HepG2 (cell line): ENCODE data around the gene ATP13A3. TPM values are rescaled to one million over a fixed set of nuclear protein-coding genes. Genes with fewer than 3 reads are reported as not detected.

ENCODE experiments used
- ATAC-seq: fragments of 200-7000 bp; cut with Tn5 transposase; 3 replicates; pipeline ENCODE4 v1.9.1; 2020; ENCODE audit warnings: mild to moderate bottlenecking, moderate library complexity
- BruUV-seq: library from RNA; stranded (reverse); fragments of 400-500 nt; replicated peaks from 2 replicates; lab custom pipeline; 2021; lab: Mats Ljungman, UMichigan
- CTCF ChIA-PET: fragments of 300-600 bp; formaldehyde crosslinking; extraction: SDS; loops from one replicate; lab custom pipeline; 2021; ENCODE audit warnings: low total read pairs, inconsistent platforms, low intra/inter-chr PET ratio; lab: Yijun Ruan, JAX
- POLR2A ChIA-PET: fragments of 350-600 bp; sonication (Branson Sonifier 250); formaldehyde crosslinking; loops from one replicate; lab custom pipeline; 2020; ENCODE audit warnings: antibody characterized with exemption, inconsistent platforms; lab: Yijun Ruan, JAX
- DNase-seq: peaks from one replicate; pipeline ENCODE4 v3.0.0-alpha.2; 2015; ENCODE audit warnings: low spot score
- FAIRE-seq: peaks from 3 replicates; lab custom pipeline; 2011; peaks lifted over from hg19 to GRCh38; lab: Jason Lieb, UNC
- H2AFZ ChIP-seq: one replicate; pipeline ENCODE4 v1.6.1; 2011; ENCODE audit warnings: low read length, inconsistent platforms
- H3K27ac ChIP-seq: fragments of 300-600 bp; 3 replicates; pipeline ENCODE4 v1.8.0; 2011; ENCODE audit warnings: mixed run types, mild to moderate bottlenecking, mixed read lengths, low read length, inconsistent platforms; ENCODE audit not compliant: insufficient read depth; ENCODE audit errors: extremely low read length
- H3K27me3 ChIP-seq, 2 experiments: fragments of 200-600 bp in 1 of 2; 2 replicates in 1 of 2; 3 replicates in 1 of 2; pipeline versions ENCODE4 v1.6.0 to v1.8.0; 2011; ENCODE audit warnings: low read length in 2 of 2, mild to moderate bottlenecking in 2 of 2, moderate library complexity in 2 of 2, inconsistent platforms in 1 of 2; ENCODE audit not compliant: insufficient read depth in 2 of 2, control insufficient read depth in 1 of 2
- H3K36me3 ChIP-seq, 2 experiments: fragments of 200-600 bp in 1 of 2; replicated peaks in 1 of 2; 2 replicates in 1 of 2; 3 replicates in 1 of 2; pipeline versions ENCODE4 v1.5.1 to v1.8.0; 2011; ENCODE audit warnings: low read length in 2 of 2, inconsistent platforms in 1 of 2; ENCODE audit not compliant: insufficient read depth in 2 of 2, control insufficient read depth in 1 of 2
- H3K4me1 ChIP-seq: 2 replicates; pipeline ENCODE4 v1.5.1; 2012; ENCODE audit warnings: low read length, inconsistent platforms; ENCODE audit not compliant: insufficient read depth
- H3K4me2 ChIP-seq: 2 replicates; pipeline ENCODE4 v1.6.0; 2011; ENCODE audit warnings: low read depth, low read length, inconsistent platforms
- H3K4me3 ChIP-seq, 3 experiments: fragments of 200-600 bp in 1 of 3; sonication (generic), shearing (Covaris generic) in 1 of 3; replicated peaks in 1 of 3; 2 replicates each; pipeline ENCODE4 v1.5.1; 2011 to 2016; ENCODE audit warnings: low read length in 3 of 3, inconsistent platforms in 2 of 3, low read depth in 2 of 3, mild to moderate bottlenecking in 2 of 3, control low read depth in 1 of 3, mixed read lengths in 1 of 3; ENCODE audit not compliant: insufficient read depth in 1 of 3
- H3K79me2 ChIP-seq: one replicate; pipeline ENCODE4 v1.6.1; 2011; ENCODE audit warnings: low read length, inconsistent platforms; ENCODE audit not compliant: insufficient read depth
- H3K9ac ChIP-seq: 2 replicates; pipeline ENCODE4 v1.6.0; 2011; ENCODE audit warnings: mild to moderate bottlenecking, low read depth, low read length, inconsistent platforms; ENCODE audit not compliant: insufficient read depth
- H3K9me3 ChIP-seq: 2 replicates; pipeline ENCODE4 v1.5.1; 2012; ENCODE audit warnings: mild to moderate bottlenecking, low read length
- H4K20me1 ChIP-seq: 2 replicates; pipeline ENCODE4 v1.6.0; 2011; ENCODE audit warnings: inconsistent platforms, mild to moderate bottlenecking, low read length, moderate library complexity; ENCODE audit not compliant: insufficient read depth
- AFF4 ChIP-seq: sonication (generic); formaldehyde crosslinking; IDR thresholded peaks from 2 replicates; pipeline ENCODE4 v1.4.0; 2020; ENCODE audit warnings: missing genetic modification reagents
- ATF4 ChIP-seq, 2 experiments: fragments of 450-650 bp in 1 of 2; sonication (generic) in 1 of 2; formaldehyde crosslinking; IDR thresholded peaks; 2 replicates each; pipeline versions ENCODE4 v1.5.0 to v1.8.0; 2020 to 2022; ENCODE audit warnings: mild to moderate bottlenecking in 1 of 2, missing genetic modification reagents in 1 of 2
- CCDC6 ChIP-seq: sonication (generic); formaldehyde crosslinking; IDR thresholded peaks from 2 replicates; pipeline ENCODE4 v1.8.1; 2022; ENCODE audit warnings: mild to moderate bottlenecking, missing genetic modification reagents, moderate library complexity
- FOXK1 ChIP-seq: sonication (generic); formaldehyde crosslinking; IDR thresholded peaks from 2 replicates; pipeline ENCODE4 v1.4.0; 2020; ENCODE audit warnings: low read depth, missing genetic modification reagents, borderline replicate concordance
- GABPA ChIP-seq, 2 experiments: IDR thresholded peaks; 2 replicates each; pipeline ENCODE4 v1.6.1; 2011 to 2016; ENCODE audit warnings: low read depth in 2 of 2, low read length in 1 of 2, missing biosample characterization in 1 of 2, missing genetic modification characterization in 1 of 2
- HNF4G ChIP-seq, 2 experiments: sonication (generic) in 1 of 2; formaldehyde crosslinking in 1 of 2; IDR thresholded peaks; 2 replicates each; pipeline versions ENCODE4 v1.4.0 to v1.6.1; 2011 to 2020; ENCODE audit warnings: borderline replicate concordance in 2 of 2, low read depth in 2 of 2, mild to moderate bottlenecking in 2 of 2, low read length in 1 of 2, missing genetic modification reagents in 1 of 2, moderate library complexity in 1 of 2
- KMT2B ChIP-seq: IDR thresholded peaks from 2 replicates; pipeline ENCODE4 v1.6.1; 2016; ENCODE audit warnings: missing genetic modification reagents, missing compliant biosample characterization
- RAD21 ChIP-seq: fragments of 450-650 bp; formaldehyde crosslinking; IDR thresholded peaks from 2 replicates; pipeline ENCODE4 v1.5.0; 2020; ENCODE audit warnings: mild to moderate bottlenecking
- SMYD3 ChIP-seq: sonication (generic); formaldehyde crosslinking; IDR thresholded peaks from 2 replicates; pipeline ENCODE4 v1.8.1; 2023; ENCODE audit warnings: mild to moderate bottlenecking, missing genetic modification reagents
- ZFY ChIP-seq: sonication (generic); formaldehyde crosslinking; IDR thresholded peaks from 2 replicates; pipeline ENCODE4 v1.4.0; 2020; ENCODE audit warnings: missing genetic modification reagents
- ZNF468 ChIP-seq: sonication (generic); formaldehyde crosslinking; IDR thresholded peaks from 2 replicates; pipeline ENCODE4 v1.8.0; 2022; ENCODE audit warnings: mild to moderate bottlenecking, moderate library complexity, missing genetic modification reagents
- ZNF530 ChIP-seq: sonication (generic); formaldehyde crosslinking; IDR thresholded peaks from 2 replicates; pipeline ENCODE4 v1.5.0; 2020; ENCODE audit warnings: low read depth, mild to moderate bottlenecking, missing genetic modification reagents
- ZNF564 ChIP-seq: sonication (generic); formaldehyde crosslinking; IDR thresholded peaks from 2 replicates; pipeline ENCODE4 v1.8.1; 2023; ENCODE audit warnings: mild to moderate bottlenecking, missing genetic modification reagents
- ZNF569 ChIP-seq: sonication (generic); formaldehyde crosslinking; IDR thresholded peaks from 2 replicates; pipeline ENCODE4 v1.5.0; 2020; ENCODE audit warnings: mild to moderate bottlenecking, missing genetic modification reagents, moderate library complexity, borderline replicate concordance
- WGBS: methylation state at CpG from one replicate; pipeline ENCODE4 v1.1.6; 2017; ENCODE audit warnings: low lambda C conversion rate; 5-methylcytosine and 5-hydroxymethylcytosine counted together
- in situ Hi-C: cut with HindIII; loops from 2 replicates; pipeline ENCODE4 v1.10.0; 2017; ENCODE audit warnings: low pct_unique_long_range_greater_than_20kb; ENCODE audit not compliant: extremely low pct_ligation_motif_present
- intact Hi-C: fragments of 100-400 bp; cut with micrococcal nuclease; formaldehyde crosslinking; loops from one replicate; pipeline ENCODE4 v1.10.0; 2022; ENCODE audit not compliant: unreplicated experiment
- polyA plus RNA-seq, 8 experiments: library from polyadenylated mRNA; depleted of rRNA in 3 of 8; stranded (reverse) in 7 of 8; unstranded in 1 of 8; fragments of >200 nt; fragmentation: Illumina TruSeq in 4 of 8; extraction: Trizol in 4 of 8; gene quantifications; 2 replicates each; pipeline versions ENCODE4 v1.2.1 to v1.2.3, GENCODE V29; 2011 to 2016; ENCODE audit warnings: low read depth in 4 of 8, missing spikeins in 1 of 8, mixed read lengths in 1 of 8; ENCODE audit not compliant: insufficient read depth in 1 of 8
- total RNA-seq, 5 experiments: library from RNA; depleted of rRNA; stranded (reverse); fragments of >200 nt; fragmentation: Illumina TruSeq; extraction: Trizol; gene quantifications; 2 replicates each; pipeline ENCODE4 v1.2.3, GENCODE V29; 2016; ENCODE audit warnings: low read depth in 1 of 5
- TF ChIP-seq, protein P1 (sequence below): sonication (generic); formaldehyde crosslinking; IDR thresholded peaks from 2 replicates; pipeline ENCODE4 v1.8.0; 2022; ENCODE audit warnings: mild to moderate bottlenecking, missing genetic modification reagents, moderate library complexity
- TF ChIP-seq, protein P2 (sequence below): sonication (generic); formaldehyde crosslinking; IDR thresholded peaks from 2 replicates; pipeline ENCODE4 v1.4.0; 2020; ENCODE audit warnings: mild to moderate bottlenecking, low read depth, missing genetic modification reagents

The ATP13A3 gene
- total and polyA plus RNA-seq, 2 of the 13 experiments (the other 11 are each of a cell fraction or from before 2014, with no cell fraction given): 44.9 to 80.8 TPM

- no peak for ATAC-seq
- H2AFZ ChIP-seq: no peak overlapping the region
- H3K36me3 ChIP-seq: no peaks in the 10 kb centered on the region
- no peaks in the 10 kb centered on the region for H3K79me2 ChIP-seq
- WGBS: 42% methylated on average over 5 of the region's 6 CpGs
- in situ Hi-C loops: no loop called here
- no peaks in the 10 kb centered on the region for H4K20me1 ChIP-seq
- no peak for FAIRE-seq
- H3K4me2 ChIP-seq: no peak overlapping the region
- H3K9me3 ChIP-seq: no peaks in the 10 kb centered on the region
- no peak overlapping the region for H3K9ac ChIP-seq
- H3K4me1 ChIP-seq: no peaks in the 10 kb centered on the region
- DNase-seq: no peak
- H3K4me3 ChIP-seq: no peak overlapping the region
- peaks cover 8 to 68% of the 10 kb centered on the region in 2 experiments for H3K27me3 ChIP-seq
- POLR2A ChIA-PET: no interaction called here
- no peak for TF ChIP-seq ZNF468 (CRISPR knock-in tag)
- TF ChIP-seq KMT2B (CRISPR knock-in tag): no peak
- TF ChIP-seq ZNF530: no peak
- TF ChIP-seq ZNF564 (CRISPR knock-in tag): no peak
- TF ChIP-seq GABPA (IDR thresholded peaks at IDR 0.05; ENCODE audit: low read depth, low read length): no peak
- no peak for TF ChIP-seq GABPA (CRISPR knock-in tag; IDR thresholded peaks at IDR 0.05; ENCODE audit: low read depth)
- no peak for TF ChIP-seq ATF4 (CRISPR knock-in tag; IDR thresholded peaks at IDR 0.05)
- TF ChIP-seq ZFY: no peak
- TF ChIP-seq RAD21 (CRISPR knock-in tag): no peak
- TF ChIP-seq CCDC6 (CRISPR knock-in tag): no peak
- TF ChIP-seq ZNF569 (CRISPR knock-in tag): no peak
- no peak for TF ChIP-seq HNF4G (IDR thresholded peaks at IDR 0.05; ENCODE audit: borderline replicate concordance, low read depth, low read length)
- no peak for TF ChIP-seq HNF4G (CRISPR knock-in tag; IDR thresholded peaks at IDR 0.05; ENCODE audit: borderline replicate concordance, low read depth)
- TF ChIP-seq, protein P1, sequence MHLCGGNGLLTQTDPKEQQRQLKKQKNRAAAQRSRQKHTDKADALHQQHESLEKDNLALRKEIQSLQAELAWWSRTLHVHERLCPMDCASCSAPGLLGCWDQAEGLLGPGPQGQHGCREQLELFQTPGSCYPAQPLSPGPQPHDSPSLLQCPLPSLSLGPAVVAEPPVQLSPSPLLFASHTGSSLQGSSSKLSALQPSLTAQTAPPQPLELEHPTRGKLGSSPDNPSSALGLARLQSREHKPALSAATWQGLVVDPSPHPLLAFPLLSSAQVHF (CRISPR knock-in tag): no peak
- TF ChIP-seq, protein P2, sequence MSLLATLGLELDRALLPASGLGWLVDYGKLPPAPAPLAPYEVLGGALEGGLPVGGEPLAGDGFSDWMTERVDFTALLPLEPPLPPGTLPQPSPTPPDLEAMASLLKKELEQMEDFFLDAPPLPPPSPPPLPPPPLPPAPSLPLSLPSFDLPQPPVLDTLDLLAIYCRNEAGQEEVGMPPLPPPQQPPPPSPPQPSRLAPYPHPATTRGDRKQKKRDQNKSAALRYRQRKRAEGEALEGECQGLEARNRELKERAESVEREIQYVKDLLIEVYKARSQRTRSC (CRISPR knock-in tag): no peak
- no peak for TF ChIP-seq AFF4 (CRISPR knock-in tag)
- no peak for TF ChIP-seq SMYD3 (CRISPR knock-in tag)
- no peak for TF ChIP-seq FOXK1
- intact Hi-C loops: no loop called here
- BruUV-seq: no TSS peak
- CTCF ChIA-PET: no interaction called here
- no peak overlapping the region for H3K27ac ChIP-seq
These were observed 107.6 kb downstream of the ATP13A3 start for GRCh38 chr3:194379231-194379630.
